Adrenal gland (tissue), 5 donors: ENCODE data around the gene PPIP5K1.

Source experiments
- CTCF ChIP-seq, 6 experiments: fragments of 450-650 bp in 4 of 6; fragments of 200-600 bp in 2 of 6; sonication (generic) in 1 of 6; IDR thresholded peaks; 1 replicate in 5 of 6; 2 replicates in 1 of 6; pipeline versions ENCODE4 v1.5.1 to v1.8.0; 2016 to 2021; ENCODE audit warnings: antibody characterized with exemption in 6 of 6, mild to moderate bottlenecking in 2 of 6, moderate library complexity in 1 of 6
- POLR2A ChIP-seq, 2 donors: fragments of 450-650 bp; IDR thresholded peaks; one replicate each; pipeline ENCODE4 v1.6.1; 2017; ENCODE audit warnings: antibody characterized with exemption in 2 of 2, mild to moderate bottlenecking in 2 of 2, moderate library complexity in 1 of 2
- donor health status: DM: no; HTN: no; CAD: no.

DNA sequence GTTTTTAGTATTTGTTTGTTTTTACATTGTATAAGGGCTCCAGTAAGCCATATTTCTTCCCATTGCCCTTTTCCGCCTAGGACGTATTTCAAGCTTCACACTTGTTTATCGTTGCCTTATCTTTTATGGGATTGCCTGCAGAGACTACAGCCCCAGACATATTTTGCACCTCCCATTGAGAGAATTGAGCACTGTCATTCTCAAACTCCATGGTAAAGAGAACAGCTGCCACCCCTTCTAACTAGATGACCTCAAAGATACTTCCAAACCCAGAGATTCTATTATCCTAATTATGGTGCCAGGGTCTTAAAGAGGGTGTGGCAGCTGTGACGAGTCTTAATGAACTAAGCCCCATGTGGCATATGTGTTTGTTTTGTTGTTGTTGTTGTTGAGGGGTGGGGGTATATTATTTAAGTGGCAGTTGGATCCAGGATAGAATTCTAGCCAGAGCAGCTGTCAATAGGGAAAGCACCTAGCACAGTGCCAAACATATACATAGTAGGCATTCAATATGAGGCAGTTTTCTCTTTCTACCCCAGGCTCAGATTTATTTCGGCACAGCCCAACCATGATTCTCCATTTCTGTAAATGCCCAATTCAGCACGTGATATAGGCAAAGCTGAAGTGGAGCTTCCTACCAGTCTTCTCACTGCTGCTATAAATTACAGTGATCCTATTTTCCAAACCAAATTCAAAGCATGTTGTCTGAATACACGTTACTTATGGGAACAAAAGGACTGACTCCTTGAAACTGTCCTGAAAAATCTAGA, 96.1 kb downstream of the PPIP5K1 start:
- TF ChIP-seq POLR2A (IDR thresholded peaks at IDR 0.05) (no peak), CTCF (IDR thresholded peaks at IDR 0.05) (no peak)
